Memory B cell (primary cell): ENCODE data around the gene PER3.

Experiments
- ATAC-seq: fragments of 150-1000 bp; cut with Tn5 transposase; 2 replicates; pipeline ENCODE4 v1.10.0; 2021; ENCODE audit warnings: low read depth, mild to moderate bottlenecking, moderate library complexity
- DNase-seq, 2 donors: peaks; one replicate each; pipeline ENCODE4 v3.0.0; 2022; ENCODE audit warnings: low spot score in 2 of 2
- H3K27ac Mint-ChIP-seq: one replicate; pipeline ENCODE4 v1.8.0; 2022; ENCODE audit warnings: mild to moderate bottlenecking, moderate library complexity, mixed read lengths
- H3K27me3 Mint-ChIP-seq: one replicate; pipeline ENCODE4 v1.8.0; 2022; ENCODE audit warnings: mixed read lengths
- H3K36me3 Mint-ChIP-seq: one replicate; pipeline ENCODE4 v1.8.0; 2022; ENCODE audit warnings: mild to moderate bottlenecking, mixed read lengths
- H3K4me1 Mint-ChIP-seq: one replicate; pipeline ENCODE4 v1.8.0; 2022; ENCODE audit warnings: mixed read lengths
- H3K4me3 Mint-ChIP-seq: one replicate; pipeline ENCODE4 v1.8.0; 2022; ENCODE audit warnings: mild to moderate bottlenecking, moderate library complexity, mixed read lengths
- H3K9me3 Mint-ChIP-seq: one replicate; pipeline ENCODE4 v1.8.0; 2022; ENCODE audit warnings: mixed read lengths

PER3 gene

GRCh38 chr1:7884757-7885156 lies 100.7 kb downstream of the PER3 start:
- peaks cover 3% of the 10 kb centered on the region for H3K4me1 Mint-ChIP-seq
- H3K27ac Mint-ChIP-seq = no peak overlapping the region
- peaks cover 5% of the 10 kb centered on the region for H3K9me3 Mint-ChIP-seq
- peaks cover 12% of the 10 kb centered on the region for H3K27me3 Mint-ChIP-seq
- no peak overlapping the region for H3K4me3 Mint-ChIP-seq
- H3K36me3 Mint-ChIP-seq = peaks cover 5% of the 10 kb centered on the region
- no peak for DNase-seq
- no peak for ATAC-seq

- no peak overlapping the region for H3K27ac Mint-ChIP-seq
- H3K4me1 Mint-ChIP-seq = peaks cover 3% of the 10 kb centered on the region
- no peak for DNase-seq
- H3K36me3 Mint-ChIP-seq = peaks cover 5% of the 10 kb centered on the region
- ATAC-seq = peak; percentile 43
- peaks cover 16% of the 10 kb centered on the region for H3K27me3 Mint-ChIP-seq
- no peak overlapping the region for H3K4me3 Mint-ChIP-seq
- peaks cover 5% of the 10 kb centered on the region for H3K9me3 Mint-ChIP-seq
Observed at GRCh38 chr1:7885513-7886404, 101.7 kb downstream of the PER3 start.

GRCh38 chr1:7886405-7886745 lies 102.3 kb downstream of the PER3 start:
- Mint-ChIP-seq H3K4me1 (peaks cover 3% of the 10 kb centered on the region), H3K36me3 (peaks cover 5% of the 10 kb centered on the region), H3K27ac (no peak overlapping the region), H3K4me3 (no peak overlapping the region), H3K27me3 (peaks cover 18% of the 10 kb centered on the region), H3K9me3 (peaks cover 7% of the 10 kb centered on the region)
- ATAC-seq (no peak), DNase-seq (no peak)

GRCh38 chr1:7888248-7889081 lies 104.4 kb downstream of the PER3 start:
- no peak overlapping the region for H3K4me3 Mint-ChIP-seq
- H3K4me1 Mint-ChIP-seq = peaks cover 3% of the 10 kb centered on the region
- peaks cover 20% of the 10 kb centered on the region for H3K27me3 Mint-ChIP-seq
- DNase-seq (no peak), ATAC-seq (no peak)
- H3K27ac Mint-ChIP-seq = no peak overlapping the region
- peaks cover 5% of the 10 kb centered on the region for H3K36me3 Mint-ChIP-seq
- H3K9me3 Mint-ChIP-seq = peaks cover 7% of the 10 kb centered on the region

GRCh38 chr1:7890853-7891252 lies 106.8 kb downstream of the PER3 start:
- Mint-ChIP-seq H3K36me3 (no peaks in the 10 kb centered on the region), H3K9me3 (peaks cover 2% of the 10 kb centered on the region), H3K4me1 (no peaks in the 10 kb centered on the region), H3K27ac (no peak overlapping the region), H3K4me3 (no peak overlapping the region), H3K27me3 (peaks cover 11% of the 10 kb centered on the region)
- ATAC-seq (no peak), DNase-seq (no peak)

GRCh38 chr1:7891804-7892203 lies 107.7 kb downstream of the PER3 start:
- DNase-seq (no peak), ATAC-seq (no peak)
- Mint-ChIP-seq H3K36me3 (no peaks in the 10 kb centered on the region), H3K4me1 (no peaks in the 10 kb centered on the region), H3K4me3 (no peak overlapping the region), H3K27me3 (peaks cover 11% of the 10 kb centered on the region), H3K9me3 (peaks cover 2% of the 10 kb centered on the region), H3K27ac (no peak overlapping the region)

GRCh38 chr1:7893529-7894180 lies 109.6 kb downstream of the PER3 start:
- Mint-ChIP-seq H3K4me3 (no peak overlapping the region), H3K36me3 (no peaks in the 10 kb centered on the region), H3K4me1 (no peaks in the 10 kb centered on the region), H3K9me3 (peaks cover 2% of the 10 kb centered on the region), H3K27ac (no peak overlapping the region), H3K27me3 (peaks cover 7% of the 10 kb centered on the region)
- no peak for DNase-seq
- ATAC-seq = no peak
